MM.1S (cell line): ENCODE results near the gene FREY1.

Experiments used
- DNase-seq: peaks from one replicate; pipeline ENCODE4 v3.0.0-alpha.2; 2015
- H2AFZ ChIP-seq: fragments of 300-600 bp; sonication (generic); 2 replicates; pipeline ENCODE4 v1.6.0; 2016; ENCODE audit warnings: antibody characterized with exemption, low read length
- H3F3A ChIP-seq: fragments of 300-600 bp; sonication (generic); 2 replicates; pipeline ENCODE4 v1.6.1; 2016; ENCODE audit warnings: mild to moderate bottlenecking, antibody characterized with exemption, low read length, moderate library complexity, mixed read lengths; ENCODE audit not compliant: insufficient read depth
- H3K27ac ChIP-seq: fragments of 300-600 bp; sonication (generic); 2 replicates; pipeline ENCODE4 v1.5.1; 2016; ENCODE audit warnings: mild to moderate bottlenecking, low read length
- H3K27me3 ChIP-seq: fragments of 300-600 bp; sonication (generic); replicated peaks from 2 replicates; pipeline ENCODE4 v1.6.0; 2016; ENCODE audit warnings: low read length; ENCODE audit not compliant: insufficient read depth
- H3K36me3 ChIP-seq: fragments of 300-600 bp; sonication (generic); replicated peaks from 2 replicates; pipeline ENCODE4 v1.6.1; 2016; ENCODE audit warnings: mild to moderate bottlenecking, low read length, mixed read lengths; ENCODE audit not compliant: insufficient read depth
- H3K4me1 ChIP-seq: fragments of 300-600 bp; sonication (generic); 2 replicates; pipeline ENCODE4 v1.6.1; 2016; ENCODE audit warnings: low read length, mixed read lengths
- H3K4me2 ChIP-seq: fragments of 300-600 bp; sonication (generic); 2 replicates; pipeline ENCODE4 v1.6.0; 2016; ENCODE audit warnings: low read depth, low read length
- H3K4me3 ChIP-seq: fragments of 300-600 bp; sonication (generic); 2 replicates; pipeline ENCODE4 v1.5.1; 2016; ENCODE audit warnings: low read length, mixed read lengths
- H3K79me2 ChIP-seq: fragments of 300-600 bp; sonication (generic); 2 replicates; pipeline ENCODE4 v1.6.1; 2016; ENCODE audit warnings: mixed run types, low read length, mixed read lengths
- H3K9ac ChIP-seq: fragments of 300-600 bp; sonication (generic); 2 replicates; pipeline ENCODE4 v1.6.1; 2016; ENCODE audit warnings: low read length, mixed read lengths
- H3K9me2 ChIP-seq: fragments of 300-600 bp; sonication (generic); replicated peaks from 2 replicates; pipeline ENCODE4 v1.6.1; 2016; ENCODE audit warnings: mild to moderate bottlenecking, low read length, mixed read lengths; ENCODE audit not compliant: insufficient read depth
- H3K9me3 ChIP-seq: fragments of 300-600 bp; sonication (generic); replicated peaks from 2 replicates; pipeline ENCODE4 v1.6.1; 2016; ENCODE audit warnings: mild to moderate bottlenecking, low read length, mixed read lengths; ENCODE audit not compliant: insufficient read depth
- H4K20me1 ChIP-seq: fragments of 300-600 bp; sonication (generic); 2 replicates; pipeline ENCODE4 v1.6.1; 2016; ENCODE audit warnings: mild to moderate bottlenecking, low read length, moderate library complexity, mixed read lengths; ENCODE audit not compliant: insufficient read depth
- CTCF ChIP-seq: fragments of 300-600 bp; sonication (generic); IDR thresholded peaks from 2 replicates; pipeline ENCODE4 v1.5.1; 2016; ENCODE audit warnings: antibody characterized with exemption, low read length, mixed read lengths
- EZH2 ChIP-seq: fragments of 300-600 bp; sonication (generic); optimal IDR thresholded peaks from 2 replicates; pipeline ENCODE3; 2017; ENCODE audit warnings: low read depth, mild to moderate bottlenecking, antibody characterized with exemption, low read length, mixed read lengths
- EZH2phosphoT487 ChIP-seq: fragments of 300-600 bp; sonication (generic); IDR thresholded peaks from 2 replicates; pipeline ENCODE4 v1.6.1; 2018; ENCODE audit warnings: antibody characterized with exemption, low read length

FREY1 gene

GRCh38 chr11:45885921-45886721, 20.9 kb downstream of the FREY1 start:
- TF ChIP-seq EZH2phosphoT487 (no peak), CTCF (no peak), EZH2 (no peak)
- H2AFZ ChIP-seq = no peak overlapping the region
- H3K27ac ChIP-seq = no peak overlapping the region
- H3K9ac ChIP-seq = no peak overlapping the region; the same call in 1 of the 2 replicates
- DNase-seq = no peak
- H3K9me3 ChIP-seq = no peaks in the 10 kb centered on the region
- no peaks in the 10 kb centered on the region for H3K4me1 ChIP-seq
- H3K4me2 ChIP-seq = peak overlapping the region; percentile 94; the same call in 1 of the 2 replicates
- no peaks in the 10 kb centered on the region for H3K36me3 ChIP-seq
- H3K79me2 ChIP-seq = no peaks in the 10 kb centered on the region
- H3K27me3 ChIP-seq = no peaks in the 10 kb centered on the region
- no peaks in the 10 kb centered on the region for H3F3A ChIP-seq
- H4K20me1 ChIP-seq = no peaks in the 10 kb centered on the region
- H3K9me2 ChIP-seq = no peaks in the 10 kb centered on the region
- H3K4me3 ChIP-seq = peak overlapping the region; percentile 50; the same call in 1 of the 2 replicates

GRCh38 chr11:45885274-45885920, 21.7 kb downstream of the FREY1 start, which contains the start of gene MAPK8IP1:
Gene MAPK8IP1 (plus strand): TSS chr11:45885651. CDS start chr11:45885821, 170 bp downstream.
- Histone ChIP-seq H2AFZ (no peak within 1 kb of the TSS), H3K4me2 (peak within 1 kb of the TSS; percentile 94; the same call in 1 of the 2 replicates), H3K79me2 (no peaks in the 10 kb centered on the region), H3K9me3 (no peaks in the 10 kb centered on the region), H3F3A (no peaks in the 10 kb centered on the region), H3K4me1 (no peaks in the 10 kb centered on the region), H3K9me2 (no peaks in the 10 kb centered on the region), H4K20me1 (no peaks in the 10 kb centered on the region), H3K27me3 (no peaks in the 10 kb centered on the region), H3K27ac (no peak within 1 kb of the TSS), H3K9ac (no peak within 1 kb of the TSS; the same call in 1 of the 2 replicates), H3K4me3 (peak within 1 kb of the TSS; percentile 50; the same call in 1 of the 2 replicates), H3K36me3 (no peaks in the 10 kb centered on the region)
- DNase-seq = peak; percentile 76
- TF ChIP-seq EZH2phosphoT487 = no peak
- TF ChIP-seq EZH2 = no peak
- no peak for TF ChIP-seq CTCF

- Histone ChIP-seq H3K4me3 (no peak overlapping the region), H3F3A (no peaks in the 10 kb centered on the region), H3K27me3 (no peaks in the 10 kb centered on the region), H4K20me1 (no peaks in the 10 kb centered on the region), H3K36me3 (no peaks in the 10 kb centered on the region), H3K9me3 (no peaks in the 10 kb centered on the region), H3K79me2 (no peaks in the 10 kb centered on the region), H3K4me2 (no peak overlapping the region), H3K4me1 (no peaks in the 10 kb centered on the region), H3K9ac (no peak overlapping the region), H2AFZ (no peak overlapping the region), H3K9me2 (no peaks in the 10 kb centered on the region), H3K27ac (no peak overlapping the region)
- no peak for DNase-seq
- TF ChIP-seq EZH2phosphoT487 (no peak), CTCF (no peak), EZH2 (no peak)
Observed at GRCh38 chr11:45884596-45885185, 22.4 kb downstream of the FREY1 start.
